GM19438 (cell line): ENCODE data around the gene DNMT3B.
A peak's percentile ranks its signal among the peaks of the same experiment; 100 is the strongest.
"Not testable (repeated sequence)": the region's sequence is repeated elsewhere in the genome, so short reads cannot be mapped to it uniquely, and the experiment has no call there.

Experiments
- ATAC-seq: cut with Tn5 transposase; IDR thresholded peaks from one replicate; pipeline ENCODE4 v1.9.1; 2021; ENCODE audit warnings: low read depth; ENCODE audit not compliant: unreplicated experiment

Gene DNMT3B

GRCh38 chr20:32762754-32763201, 593 bp downstream of the DNMT3B start:
- peak; percentile 5 for ATAC-seq

DNA sequence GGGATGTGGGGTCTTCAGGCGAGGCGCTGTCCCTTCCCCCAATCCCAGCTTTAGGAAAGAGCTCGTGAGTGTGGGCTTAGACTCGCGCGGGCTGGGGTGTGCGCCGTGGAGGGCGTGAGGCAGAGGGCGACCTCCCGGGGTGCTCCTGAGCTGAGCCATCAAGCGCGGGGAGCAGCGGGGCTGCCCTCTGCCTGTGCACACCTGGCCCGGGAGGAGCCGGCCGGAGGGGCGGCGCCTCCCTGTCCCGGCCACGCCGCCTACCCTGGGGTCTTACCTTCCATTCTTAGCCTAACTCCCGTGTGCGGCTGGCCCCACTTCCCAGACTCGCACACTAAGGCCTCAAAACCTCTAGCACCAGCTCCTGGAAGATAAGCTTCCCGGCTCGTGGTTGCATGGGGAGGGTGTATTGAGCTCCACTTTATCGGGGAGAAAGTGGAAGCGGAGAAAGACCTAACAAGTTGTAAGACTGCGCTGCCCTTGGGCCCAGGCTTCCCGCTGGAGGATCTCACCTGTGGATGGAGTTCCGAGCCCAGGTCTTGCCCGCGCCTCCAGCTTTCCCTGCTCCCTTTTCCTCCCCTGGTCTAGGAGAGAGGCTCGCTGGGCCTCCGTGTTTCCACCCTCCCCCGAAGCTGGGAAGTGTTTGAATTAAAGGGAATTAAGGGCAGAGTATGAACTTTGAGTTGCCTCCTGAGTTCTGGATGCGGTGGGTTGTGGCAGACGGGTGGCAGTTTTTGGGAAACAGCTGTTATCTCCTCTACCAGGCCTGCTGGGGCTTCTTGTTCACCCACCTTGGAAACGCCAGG, 1.2 kb downstream of the DNMT3B start:
- ATAC-seq: no peak

- ATAC-seq: no peak
Observed at GRCh38 chr20:32764005-32764960, 2.1 kb downstream of the DNMT3B start.

DNA sequence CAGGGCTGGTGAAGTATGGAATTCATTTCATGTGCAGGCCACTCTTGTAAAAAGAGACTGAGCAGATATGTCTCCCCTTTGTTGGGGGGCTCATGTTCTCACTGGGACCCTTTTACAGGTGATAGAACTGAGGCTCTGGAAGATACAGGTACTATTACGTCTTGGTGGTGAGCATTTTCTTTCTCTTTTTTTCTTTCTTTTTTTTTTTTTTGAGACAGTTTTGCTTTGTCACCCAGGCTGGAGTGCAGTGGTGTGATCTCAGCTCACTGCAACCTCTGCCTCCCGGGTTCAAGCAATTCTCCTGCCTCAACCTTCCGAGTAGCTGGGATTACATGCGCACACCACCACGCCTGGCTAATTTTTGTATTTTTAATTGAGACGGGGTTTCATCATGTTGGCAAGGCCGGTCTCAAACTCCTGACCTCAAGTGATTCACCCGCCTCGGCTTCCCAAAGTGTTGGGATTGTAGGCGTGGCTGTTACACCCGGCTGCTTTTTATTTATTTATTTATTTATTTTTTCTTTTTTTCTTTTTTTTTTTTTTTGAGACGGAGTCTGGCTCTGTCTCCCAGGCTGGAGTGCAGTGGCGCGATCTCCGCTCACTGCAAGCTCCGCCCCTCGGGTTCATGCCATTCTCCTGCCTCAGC, 3.2 kb downstream of the DNMT3B start:
- ATAC-seq: not testable (repeated sequence)

- no peak for ATAC-seq
Observed at GRCh38 chr20:32767418-32768198, 5.4 kb downstream of the DNMT3B start.

GRCh38 chr20:32772046-32772445, 9.9 kb downstream of the DNMT3B start:
- no peak for ATAC-seq

- no peak for ATAC-seq
Observed at GRCh38 chr20:32773223-32773622, 11.0 kb downstream of the DNMT3B start.

DNA sequence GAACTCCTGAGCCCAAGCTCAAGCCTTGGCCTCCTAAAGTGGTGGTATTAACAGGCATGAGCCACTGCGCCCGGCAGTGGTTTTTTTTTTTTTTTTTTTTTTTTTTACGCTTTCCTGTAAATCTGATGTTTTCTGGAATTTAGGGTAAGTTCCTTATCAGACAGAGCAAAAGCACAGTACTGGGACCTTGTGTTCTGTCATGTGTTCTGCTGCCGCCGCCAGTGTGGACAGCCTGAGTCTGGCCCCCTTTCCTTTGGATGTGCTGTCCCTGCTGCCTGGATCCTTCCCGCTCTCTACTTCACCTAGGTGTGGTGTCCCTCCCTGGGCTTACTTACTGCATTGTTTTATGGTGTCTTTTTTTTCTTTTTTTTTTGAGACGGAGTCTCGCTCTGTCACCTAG, 11.7 kb downstream of the DNMT3B start:
- no peak for ATAC-seq

DNA sequence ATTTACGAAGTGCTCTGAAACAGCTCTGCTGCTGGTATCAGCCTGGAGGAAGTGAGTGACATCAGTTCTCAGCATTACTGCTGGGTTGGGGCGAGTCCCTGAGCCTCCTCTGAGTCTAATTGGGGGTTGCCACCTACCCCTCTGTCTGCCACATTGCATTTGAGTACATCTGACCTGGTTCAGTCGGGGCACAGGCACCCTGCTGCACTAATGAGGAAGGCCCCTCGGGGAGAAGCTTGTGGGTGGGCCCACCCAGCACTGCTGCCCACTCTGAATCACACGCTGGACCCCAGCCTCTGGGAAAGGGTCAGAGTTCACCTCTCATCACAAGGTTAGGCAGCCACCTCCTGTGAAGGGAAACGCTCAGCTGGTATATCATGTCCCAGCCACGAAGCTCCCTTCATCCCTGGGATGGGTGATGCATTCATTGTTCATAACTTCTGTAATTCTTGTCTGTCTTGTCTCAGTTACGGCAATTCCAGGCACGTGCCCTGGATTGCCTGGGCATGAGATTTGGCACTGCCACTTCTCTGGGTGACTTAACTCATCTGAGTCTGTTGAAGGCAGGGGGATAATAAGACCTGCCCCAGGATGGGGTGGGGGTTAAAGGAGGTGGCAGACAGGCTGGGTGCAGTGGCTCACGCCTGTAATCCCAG, 13.3 kb downstream of the DNMT3B start:
- no peak for ATAC-seq

DNA sequence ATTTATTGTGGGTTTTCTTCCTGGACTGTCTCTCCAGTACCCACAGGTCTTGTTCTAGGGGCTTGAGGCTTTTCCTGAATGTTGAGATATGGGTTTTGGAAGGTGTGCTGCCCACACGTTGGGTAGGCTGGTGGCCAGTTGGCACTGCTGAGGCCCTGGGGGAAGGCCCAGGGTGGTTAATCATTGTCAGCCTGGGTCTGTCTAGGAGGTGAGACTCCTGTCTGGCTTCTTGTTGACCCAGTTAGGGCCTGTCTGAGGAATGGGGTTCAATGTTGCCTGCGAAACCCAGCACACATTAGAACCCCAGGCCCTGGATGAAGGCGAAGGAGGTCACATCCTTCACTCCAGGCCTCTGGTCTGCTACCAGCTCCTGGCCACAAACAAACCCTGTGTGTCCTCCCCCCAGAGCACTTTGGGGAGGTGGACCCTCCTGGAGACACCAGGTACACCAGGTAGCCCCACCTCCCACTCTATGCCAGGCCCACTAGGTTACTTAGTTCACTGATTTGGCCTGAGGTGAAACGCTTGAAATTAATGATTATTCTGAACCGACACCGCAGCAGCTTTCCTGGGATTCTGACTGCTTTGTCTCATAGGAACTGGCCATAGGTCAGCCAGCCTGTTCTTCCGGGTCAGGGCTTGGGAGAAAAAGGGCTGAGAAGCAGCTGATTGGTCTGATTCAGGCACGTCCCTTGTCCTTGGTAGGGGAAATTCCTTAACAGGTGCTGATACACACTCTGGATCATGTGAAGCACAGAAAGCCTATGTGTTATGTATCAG, 15.2 kb downstream of the DNMT3B start:
- no peak for ATAC-seq

DNA sequence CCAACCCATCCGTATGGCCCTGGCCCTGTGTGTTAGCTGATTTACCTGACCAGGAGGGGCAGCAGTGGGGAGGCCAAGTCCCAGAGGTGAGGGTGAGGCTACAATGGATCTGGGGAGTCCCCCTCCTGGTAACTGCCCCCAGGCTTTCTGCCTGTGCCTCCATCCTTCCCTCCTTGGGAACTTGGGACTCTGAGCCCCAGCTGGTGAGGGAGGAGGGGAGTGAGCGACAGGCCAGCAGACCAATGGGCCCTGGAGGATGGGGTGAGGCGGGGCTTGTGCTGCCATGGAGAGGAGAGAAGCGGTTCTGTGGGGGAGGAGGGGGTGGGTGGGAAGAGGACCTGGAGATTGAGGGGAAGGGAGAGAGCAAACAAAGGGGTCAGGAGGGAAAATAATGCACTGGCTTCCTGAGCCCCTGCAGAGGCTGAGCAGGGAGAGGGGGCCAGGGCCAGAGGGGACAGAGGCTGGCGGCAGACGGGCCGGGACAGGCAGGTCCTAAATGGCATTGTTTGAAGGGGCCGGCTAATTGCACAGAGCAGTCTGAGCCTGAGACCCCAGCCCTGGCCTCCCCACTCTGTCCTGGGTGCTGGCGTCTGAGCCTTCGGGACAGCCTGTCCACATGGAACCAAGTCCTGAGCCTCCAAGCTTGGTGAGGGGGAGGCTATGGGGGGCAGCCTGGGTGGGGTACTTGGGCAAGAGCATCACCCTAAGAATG, 17.5 kb downstream of the DNMT3B start:
- ATAC-seq: no peak

DNA sequence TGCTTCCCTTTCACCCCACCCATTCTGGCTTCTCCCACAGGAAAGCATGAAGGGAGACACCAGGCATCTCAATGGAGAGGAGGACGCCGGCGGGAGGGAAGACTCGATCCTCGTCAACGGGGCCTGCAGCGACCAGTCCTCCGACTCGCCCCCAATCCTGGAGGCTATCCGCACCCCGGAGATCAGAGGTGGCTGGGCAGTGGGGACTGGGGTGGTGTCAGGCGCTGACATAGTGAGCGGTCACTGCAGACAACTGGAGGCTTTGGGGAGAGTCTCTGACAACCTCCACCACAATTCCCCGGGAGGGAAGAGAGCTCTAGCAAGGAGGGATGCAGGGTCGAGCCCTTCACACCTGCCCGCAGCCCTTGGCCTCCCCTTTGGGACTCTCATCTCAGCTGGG, 18.1 kb downstream of the DNMT3B start:
- no peak for ATAC-seq

DNA sequence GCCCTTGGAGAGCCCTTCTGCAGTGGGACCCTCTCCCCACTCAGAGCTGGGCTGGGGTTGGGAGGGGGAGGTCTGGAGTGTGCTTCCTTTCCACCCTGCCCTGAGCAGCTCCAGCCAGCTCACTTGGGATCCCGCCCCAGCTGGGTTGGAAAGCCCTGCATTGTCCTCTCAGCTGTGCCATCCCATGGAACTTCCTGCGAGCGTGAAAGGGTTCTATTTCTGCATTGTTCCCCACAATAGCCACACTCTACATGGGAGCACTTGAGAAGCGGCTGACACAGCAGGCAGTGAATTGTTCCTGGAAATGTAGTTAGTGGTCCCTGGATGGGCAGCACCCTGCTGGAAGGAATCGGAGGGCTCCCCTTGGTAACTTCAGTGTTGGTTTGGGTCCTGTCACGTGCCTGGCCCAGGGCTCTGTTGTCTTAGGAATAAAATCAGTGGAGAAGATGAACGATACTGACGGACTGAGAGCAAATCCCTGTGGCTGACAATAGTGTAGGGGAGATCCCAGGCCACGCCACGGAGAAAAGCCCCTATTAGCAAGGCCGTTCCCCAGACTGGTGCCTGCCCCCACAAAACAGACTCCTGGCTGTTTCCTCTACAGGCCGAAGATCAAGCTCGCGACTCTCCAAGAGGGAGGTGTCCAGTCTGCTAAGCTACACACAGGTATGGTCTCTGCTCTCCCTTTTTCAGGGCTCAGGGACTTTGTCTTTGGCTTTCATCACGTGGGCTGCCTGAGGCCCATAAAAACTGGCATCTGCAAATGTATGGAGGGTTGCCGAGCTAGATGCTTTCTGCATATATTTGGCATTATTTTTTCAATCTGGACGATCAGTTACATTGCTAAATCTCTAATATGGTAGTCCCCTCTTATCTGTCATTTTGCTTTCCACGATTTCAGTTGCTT, 18.8 kb downstream of the DNMT3B start:
- no peak for ATAC-seq

- ATAC-seq: no peak
Observed at GRCh38 chr20:32784369-32785080, 22.3 kb downstream of the DNMT3B start.

DNA sequence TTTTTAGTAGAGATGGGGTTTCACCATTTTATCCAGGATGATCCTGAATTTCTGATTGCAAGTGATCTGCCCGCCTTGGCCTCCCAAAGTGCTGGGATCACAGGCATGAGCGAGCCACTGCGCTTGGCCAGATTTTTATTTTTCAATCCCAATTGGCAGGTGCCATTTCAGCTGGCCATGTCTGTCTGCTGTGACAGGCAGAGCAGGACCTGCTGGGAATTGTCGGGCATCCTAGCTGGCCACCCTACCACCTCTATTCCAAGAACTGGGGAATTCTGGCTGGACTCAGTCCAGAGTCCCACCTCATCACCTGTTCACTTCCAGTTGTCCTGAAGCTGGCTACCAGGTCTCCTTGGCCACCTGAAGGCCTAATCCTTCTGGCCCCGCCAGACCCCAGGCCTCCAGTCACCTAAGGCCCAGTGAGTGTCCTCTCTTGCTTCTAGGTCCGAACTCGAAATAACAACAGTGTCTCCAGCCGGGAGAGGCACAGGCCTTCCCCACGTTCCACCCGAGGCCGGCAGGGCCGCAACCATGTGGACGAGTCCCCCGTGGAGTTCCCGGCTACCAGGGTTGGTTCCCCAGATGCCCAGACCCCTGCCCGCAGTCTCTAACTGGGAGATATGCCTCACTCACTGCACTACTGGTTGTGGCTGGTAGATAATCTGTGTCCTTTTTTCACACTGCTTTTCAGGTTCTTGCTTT, 24.0 kb downstream of the DNMT3B start:
- no peak for ATAC-seq

DNA sequence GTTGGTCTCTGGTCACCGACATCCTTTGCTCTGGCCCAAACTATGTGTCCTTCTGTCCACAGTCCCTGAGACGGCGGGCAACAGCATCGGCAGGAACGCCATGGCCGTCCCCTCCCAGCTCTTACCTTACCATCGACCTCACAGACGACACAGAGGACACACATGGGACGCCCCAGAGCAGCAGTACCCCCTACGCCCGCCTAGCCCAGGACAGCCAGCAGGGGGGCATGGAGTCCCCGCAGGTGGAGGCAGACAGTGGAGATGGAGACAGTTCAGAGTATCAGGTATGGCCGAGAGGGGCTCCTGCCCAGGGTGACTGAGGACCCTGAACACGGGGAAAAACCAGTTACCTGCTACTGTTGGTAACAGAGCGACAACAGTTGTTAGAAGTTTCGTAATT, 25.0 kb downstream of the DNMT3B start:
- ATAC-seq: no peak
